Activated CD4-positive, alpha-beta T cell treated with anti-CD3 and anti-CD28 coated beads, Interleukin-2, amount 50 U/mL, for 16 hours (primary cell): Measurements from ENCODE around the gene CASZ1.

Experiments
- DNase-seq: peaks from one replicate; pipeline ENCODE4 v3.0.0-alpha.2; 2020

The CASZ1 gene

GRCh38 chr1:10684221-10684620 lies 112.2 kb downstream of the CASZ1 start:
- no peak for DNase-seq

GRCh38 chr1:10682449-10683309 lies 113.8 kb downstream of the CASZ1 start:
- DNase-seq, result no peak

- DNase-seq, result no peak
These were observed 114.4 kb downstream of the CASZ1 start for GRCh38 chr1:10682108-10682445.

- DNase-seq, result no peak
These were observed 114.9 kb downstream of the CASZ1 start for GRCh38 chr1:10681296-10682107.

- no peak for DNase-seq
These were observed 116.0 kb downstream of the CASZ1 start for GRCh38 chr1:10680487-10680886.

GRCh38 chr1:10679496-10680220 lies 116.8 kb downstream of the CASZ1 start:
- no peak for DNase-seq

GRCh38 chr1:10678852-10679251 lies 117.6 kb downstream of the CASZ1 start:
- no peak for DNase-seq

GRCh38 chr1:10678402-10678801 lies 118.0 kb downstream of the CASZ1 start:
- DNase-seq, result no peak

GRCh38 chr1:10677491-10678391 lies 118.7 kb downstream of the CASZ1 start:
- no peak for DNase-seq

- no peak for DNase-seq
These were observed 119.5 kb downstream of the CASZ1 start for GRCh38 chr1:10676963-10677362.

GRCh38 chr1:10675813-10676212 lies 120.6 kb downstream of the CASZ1 start:
- DNase-seq, result no peak

- DNase-seq, result no peak
These were observed 121.5 kb downstream of the CASZ1 start for GRCh38 chr1:10674700-10675609.

- DNase-seq, result no peak
These were observed 122.2 kb downstream of the CASZ1 start for GRCh38 chr1:10674222-10674621.

GRCh38 chr1:10673109-10673711 lies 123.2 kb downstream of the CASZ1 start:
- no peak for DNase-seq

GRCh38 chr1:10672343-10673050 lies 123.9 kb downstream of the CASZ1 start:
- no peak for DNase-seq

GRCh38 chr1:10671622-10672342 lies 124.7 kb downstream of the CASZ1 start:
- no peak for DNase-seq

- no peak for DNase-seq
These were observed 125.4 kb downstream of the CASZ1 start for GRCh38 chr1:10671090-10671489.

GRCh38 chr1:10670190-10670589 lies 126.3 kb downstream of the CASZ1 start:
- DNase-seq, result no peak

- no peak for DNase-seq
These were observed 126.9 kb downstream of the CASZ1 start for GRCh38 chr1:10669570-10669969.
